ENCODE measurements around the gene FOXP2.
"Not testable (repeated sequence)": the region's sequence is repeated elsewhere in the genome, so short reads cannot be mapped to it uniquely, and the experiment has no call there.

GRCh38 chr7:114510824-114511223, 96.2 kb downstream of the FOXP2 start:
- TF ChIP-seq, protein P1, sequence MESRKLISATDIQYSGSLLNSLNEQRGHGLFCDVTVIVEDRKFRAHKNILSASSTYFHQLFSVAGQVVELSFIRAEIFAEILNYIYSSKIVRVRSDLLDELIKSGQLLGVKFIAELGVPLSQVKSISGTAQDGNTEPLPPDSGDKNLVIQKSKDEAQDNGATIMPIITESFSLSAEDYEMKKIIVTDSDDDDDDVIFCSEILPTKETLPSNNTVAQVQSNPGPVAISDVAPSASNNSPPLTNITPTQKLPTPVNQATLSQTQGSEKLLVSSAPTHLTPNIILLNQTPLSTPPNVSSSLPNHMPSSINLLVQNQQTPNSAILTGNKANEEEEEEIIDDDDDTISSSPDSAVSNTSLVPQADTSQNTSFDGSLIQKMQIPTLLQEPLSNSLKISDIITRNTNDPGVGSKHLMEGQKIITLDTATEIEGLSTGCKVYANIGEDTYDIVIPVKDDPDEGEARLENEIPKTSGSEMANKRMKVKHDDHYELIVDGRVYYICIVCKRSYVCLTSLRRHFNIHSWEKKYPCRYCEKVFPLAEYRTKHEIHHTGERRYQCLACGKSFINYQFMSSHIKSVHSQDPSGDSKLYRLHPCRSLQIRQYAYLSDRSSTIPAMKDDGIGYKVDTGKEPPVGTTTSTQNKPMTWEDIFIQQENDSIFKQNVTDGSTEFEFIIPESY (IDR thresholded peaks at IDR 0.05): not testable (repeated sequence)
- not testable (repeated sequence) for TF ChIP-seq FOXA1 (IDR thresholded peaks at IDR 0.05); MAX (IDR thresholded peaks at IDR 0.05); CTCF (IDR thresholded peaks at IDR 0.05; ENCODE audit: low read depth, low read length, missing input control); GABPA (IDR thresholded peaks at IDR 0.05 in 1 of 2, conservative IDR thresholded peaks at IDR 0.05 in 1 of 2)
